Gastrocnemius medialis (tissue), 4 donors: Measurements from ENCODE around the gene DNM3. TPM values are rescaled to one million over a fixed set of nuclear protein-coding genes. Genes with fewer than 3 reads are reported as not detected.
"Not testable (repeated sequence)": the region's sequence is repeated elsewhere in the genome, so short reads cannot be mapped to it uniquely, and the experiment has no call there.

ENCODE experiments used
- ATAC-seq, 2 donors: fragments of 150-250 bp; one replicate each; pipeline ENCODE4 v1.9.1; 2016
- DNase-seq, 2 donors: peaks; one replicate each; pipeline ENCODE4 v3.0.0-alpha.2; 2019
- H3K27ac ChIP-seq, 4 donors: fragments of 200-600 bp; sonication (generic); 1 replicate in 1 of 4; 2 replicates in 3 of 4; pipeline ENCODE4 v1.5.1; 2016 to 2018; ENCODE audit warnings: mild to moderate bottlenecking in 2 of 4, moderate library complexity in 1 of 4
- H3K27me3 ChIP-seq, 3 donors: fragments of 200-600 bp; sonication (generic) in 2 of 3; 1 replicate in 1 of 3; 2 replicates in 2 of 3; pipeline versions ENCODE4 v1.5.1 to v1.6.0; 2016 to 2019; ENCODE audit warnings: mild to moderate bottlenecking in 1 of 3, moderate library complexity in 1 of 3
- H3K36me3 ChIP-seq, 2 donors: fragments of 200-600 bp; sonication (generic) in 1 of 2; one replicate each; pipeline ENCODE4 v1.5.1; 2017 to 2018
- H3K4me1 ChIP-seq, 2 donors: fragments of 200-600 bp; sonication (generic) in 1 of 2; one replicate each; pipeline ENCODE4 v1.5.1; 2016 to 2017; ENCODE audit warnings: mild to moderate bottlenecking in 2 of 2
- H3K4me3 ChIP-seq, 4 donors: fragments of 200-600 bp; sonication (generic) in 3 of 4; 1 replicate in 1 of 4; 2 replicates in 3 of 4; pipeline ENCODE4 v1.5.1; 2016 to 2019; ENCODE audit warnings: mild to moderate bottlenecking in 2 of 4
- H3K9me3 ChIP-seq, 3 donors: fragments of 200-600 bp; sonication (generic) in 2 of 3; 1 replicate in 1 of 3; 2 replicates in 2 of 3; pipeline ENCODE4 v1.5.1; 2016 to 2019
- POLR2A ChIP-seq, 2 donors: fragments of 450-650 bp; IDR thresholded peaks; one replicate each; pipeline ENCODE4 v1.6.1; 2017; ENCODE audit warnings: antibody characterized with exemption in 2 of 2, mild to moderate bottlenecking in 2 of 2, moderate library complexity in 2 of 2
- in situ Hi-C, 4 donors: fragments of 200-750 bp; cut with MboI; loops; one replicate each; pipeline versions ENCODE4 v1.15.0 to v1.8.0; 2017; ENCODE audit warnings: low sequenced_read_pairs in 4 of 4
- intact Hi-C: fragments of 100-400 bp; cut with DNase I; formaldehyde crosslinking; loops from one replicate; pipeline ENCODE4 v1.15.1; 2023; ENCODE audit warnings: low total_unique reads
- total RNA-seq, 4 donors: library from RNA; depleted of rRNA; stranded (reverse); fragments of >200 nt; gene quantifications; one replicate each; pipeline versions ENCODE4 v1.1.0 to v1.2.3, GENCODE V29; 2016
- TF ChIP-seq, protein P1 (sequence below), 5 experiments: fragments of 450-650 bp in 3 of 5; fragments of 200-600 bp in 2 of 5; sonication (generic) in 2 of 5; IDR thresholded peaks in 4 of 5; conservative IDR thresholded peaks in 1 of 5; 1 replicate in 4 of 5; 2 replicates in 1 of 5; pipeline ENCODE4 v1.5.1; 2016 to 2019; ENCODE audit warnings: antibody characterized with exemption in 5 of 5, mild to moderate bottlenecking in 3 of 5, moderate library complexity in 3 of 5

Gene DNM3
- total RNA-seq, 4 donors from 2014 or later, result 0.35 to 1.6 (median 1.1) TPM

DNA sequence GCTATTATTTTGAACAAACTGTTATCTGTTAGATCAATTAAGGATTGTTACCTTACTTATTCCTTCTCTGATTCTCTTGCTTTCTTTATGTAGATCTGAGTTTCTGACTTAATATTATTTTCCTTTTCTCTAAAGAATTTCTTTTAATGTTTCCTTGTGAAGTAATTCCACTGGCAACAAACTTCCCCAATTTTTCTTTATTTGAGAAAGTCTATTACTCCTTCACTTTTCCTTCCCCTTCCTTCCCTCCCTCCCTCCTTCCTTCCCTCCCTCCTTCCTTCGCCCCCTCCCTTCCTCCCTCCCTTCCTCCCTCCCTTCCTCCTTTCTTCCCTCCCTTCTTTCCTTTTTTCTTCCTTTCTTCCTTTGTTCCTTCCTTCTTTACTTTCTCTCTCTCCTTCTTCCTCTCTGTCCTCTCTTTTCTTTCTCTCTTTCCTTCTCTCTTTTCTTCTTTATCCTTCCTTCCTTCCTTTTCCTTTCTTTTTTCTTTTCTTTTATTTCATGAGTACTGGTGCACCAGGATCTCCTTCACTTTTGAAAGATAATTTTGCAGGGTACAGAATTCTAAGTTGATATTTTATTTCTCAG, 177.5 kb downstream of the DNM3 start:
- H3K4me1 ChIP-seq, result no peaks in the 10 kb centered on the region
- no peak overlapping the region for H3K27ac ChIP-seq
- TF ChIP-seq, protein P1, sequence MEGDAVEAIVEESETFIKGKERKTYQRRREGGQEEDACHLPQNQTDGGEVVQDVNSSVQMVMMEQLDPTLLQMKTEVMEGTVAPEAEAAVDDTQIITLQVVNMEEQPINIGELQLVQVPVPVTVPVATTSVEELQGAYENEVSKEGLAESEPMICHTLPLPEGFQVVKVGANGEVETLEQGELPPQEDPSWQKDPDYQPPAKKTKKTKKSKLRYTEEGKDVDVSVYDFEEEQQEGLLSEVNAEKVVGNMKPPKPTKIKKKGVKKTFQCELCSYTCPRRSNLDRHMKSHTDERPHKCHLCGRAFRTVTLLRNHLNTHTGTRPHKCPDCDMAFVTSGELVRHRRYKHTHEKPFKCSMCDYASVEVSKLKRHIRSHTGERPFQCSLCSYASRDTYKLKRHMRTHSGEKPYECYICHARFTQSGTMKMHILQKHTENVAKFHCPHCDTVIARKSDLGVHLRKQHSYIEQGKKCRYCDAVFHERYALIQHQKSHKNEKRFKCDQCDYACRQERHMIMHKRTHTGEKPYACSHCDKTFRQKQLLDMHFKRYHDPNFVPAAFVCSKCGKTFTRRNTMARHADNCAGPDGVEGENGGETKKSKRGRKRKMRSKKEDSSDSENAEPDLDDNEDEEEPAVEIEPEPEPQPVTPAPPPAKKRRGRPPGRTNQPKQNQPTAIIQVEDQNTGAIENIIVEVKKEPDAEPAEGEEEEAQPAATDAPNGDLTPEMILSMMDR (IDR thresholded peaks at IDR 0.05 in 4 of 5, conservative IDR thresholded peaks at IDR 0.05 in 1 of 5), result no peak
- TF ChIP-seq POLR2A (IDR thresholded peaks at IDR 0.05), result no peak
- in situ Hi-C loops (loop anchor here in 2 of 4 donors (25.0 kb wide), 1 partner anchor 393 kb away; the partner anchor contains the start of gene C1orf105 (in 2 of the 2)), intact Hi-C loops (no loop called here)
- H3K36me3 ChIP-seq, result no peaks in the 10 kb centered on the region
- DNase-seq (no peak), ATAC-seq (no peak)
- no peaks in the 10 kb centered on the region for H3K27me3 ChIP-seq
- H3K4me3 ChIP-seq, result no peak overlapping the region
- no peaks in the 10 kb centered on the region for H3K9me3 ChIP-seq

DNA sequence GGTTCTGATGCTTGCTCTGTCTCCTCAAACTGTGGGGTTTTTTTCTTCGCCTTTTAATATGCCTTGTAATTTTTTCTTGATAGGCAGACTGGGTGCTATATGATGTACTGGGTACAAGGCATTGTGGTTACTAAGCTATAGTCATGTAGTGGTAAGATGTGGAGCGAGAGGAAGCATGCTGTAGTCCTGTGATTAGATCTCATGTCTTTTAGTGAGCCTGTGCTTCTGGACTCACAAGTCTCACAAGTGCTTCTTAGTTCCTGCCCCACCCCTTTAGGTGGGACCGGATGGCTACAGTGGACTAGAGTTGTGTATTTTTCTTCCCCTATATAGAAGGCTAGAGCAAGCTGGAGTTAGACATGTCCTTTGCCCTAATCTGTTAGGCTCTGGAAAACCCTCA, 178.7 kb downstream of the DNM3 start:
- Histone ChIP-seq H3K4me3 (no peak overlapping the region), H3K9me3 (no peaks in the 10 kb centered on the region), H3K36me3 (no peaks in the 10 kb centered on the region), H3K27ac (no peak overlapping the region), H3K4me1 (no peaks in the 10 kb centered on the region), H3K27me3 (no peaks in the 10 kb centered on the region)
- no peak for DNase-seq
- no peak for ATAC-seq
- in situ Hi-C loops (loop anchor here in 2 of 4 donors (25.0 kb wide), 1 partner anchor 392 kb away; the partner anchor contains the start of gene C1orf105 (in 2 of the 2)), intact Hi-C loops (no loop called here)
- TF ChIP-seq, protein P1 (IDR thresholded peaks at IDR 0.05 in 4 of 5, conservative IDR thresholded peaks at IDR 0.05 in 1 of 5), result no peak
- TF ChIP-seq POLR2A (IDR thresholded peaks at IDR 0.05), result no peak

- H3K27ac ChIP-seq, result no peak overlapping the region
- ATAC-seq (no peak), DNase-seq (no peak)
- TF ChIP-seq, protein P1 (IDR thresholded peaks at IDR 0.05 in 4 of 5, conservative IDR thresholded peaks at IDR 0.05 in 1 of 5), result no peak
- no peak for TF ChIP-seq POLR2A (IDR thresholded peaks at IDR 0.05)
- in situ Hi-C loops, result loop anchor here in 2 of 4 donors (25.0 kb wide), 1 partner anchor 388 kb away; the partner anchor contains the start of gene C1orf105 (in 2 of the 2)
- H3K27me3 ChIP-seq, result no peaks in the 10 kb centered on the region
- no peaks in the 10 kb centered on the region for H3K36me3 ChIP-seq
- intact Hi-C loops, result no loop called here
- no peaks in the 10 kb centered on the region for H3K4me1 ChIP-seq
- no peaks in the 10 kb centered on the region for H3K9me3 ChIP-seq
- no peak overlapping the region for H3K4me3 ChIP-seq
These were observed 183.2 kb downstream of the DNM3 start for GRCh38 chr1:172024516-172024915.

DNA sequence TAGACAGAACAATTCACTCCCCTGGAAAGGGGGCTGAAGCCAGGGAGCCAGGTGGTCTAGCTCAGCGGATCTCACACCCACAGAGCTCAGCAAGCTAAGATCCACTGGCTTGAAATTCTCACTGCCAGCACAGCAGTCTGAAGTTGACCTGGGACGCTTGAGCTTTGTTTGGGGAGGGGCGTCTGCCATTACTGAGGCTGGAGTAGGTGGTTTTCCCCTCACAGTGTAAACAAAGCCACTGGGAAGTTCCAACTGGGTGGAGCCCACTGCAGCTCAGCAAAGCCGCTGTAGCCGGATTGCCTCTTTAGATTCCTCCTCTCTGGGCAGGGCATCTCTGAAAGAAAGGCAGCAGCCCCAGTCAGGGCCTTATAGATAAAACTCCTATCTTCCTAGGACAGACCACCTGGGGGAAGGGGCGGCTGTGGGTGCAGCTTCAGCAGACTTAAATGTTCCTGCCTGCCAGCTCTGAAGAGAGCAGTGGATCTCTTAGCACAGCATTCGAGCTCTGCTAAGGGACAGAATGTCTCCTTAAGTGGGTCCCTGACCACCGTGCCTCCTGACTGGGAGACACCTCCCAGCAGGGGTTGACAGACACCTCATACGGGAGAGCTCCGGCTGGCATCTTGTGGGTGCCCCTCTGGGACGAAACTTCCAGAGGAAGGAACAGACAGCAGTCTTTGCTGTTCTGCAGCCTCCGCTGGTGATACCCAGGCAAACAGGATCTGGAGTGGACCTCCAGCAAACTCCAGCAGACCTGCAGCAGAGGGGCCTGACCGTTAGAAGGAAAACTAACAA, 183.8 kb downstream of the DNM3 start:
- H3K36me3 ChIP-seq, DNase-seq, H3K27me3 ChIP-seq, H3K4me1 ChIP-seq, H3K9me3 ChIP-seq, ATAC-seq, H3K27ac ChIP-seq, H3K4me3 ChIP-seq, intact Hi-C loops: not testable (repeated sequence)
- in situ Hi-C loops, result loop anchor here in 2 of 4 donors (25.0 kb wide), 1 partner anchor 387 kb away; the partner anchor contains the start of gene C1orf105 (in 2 of the 2)

DNA sequence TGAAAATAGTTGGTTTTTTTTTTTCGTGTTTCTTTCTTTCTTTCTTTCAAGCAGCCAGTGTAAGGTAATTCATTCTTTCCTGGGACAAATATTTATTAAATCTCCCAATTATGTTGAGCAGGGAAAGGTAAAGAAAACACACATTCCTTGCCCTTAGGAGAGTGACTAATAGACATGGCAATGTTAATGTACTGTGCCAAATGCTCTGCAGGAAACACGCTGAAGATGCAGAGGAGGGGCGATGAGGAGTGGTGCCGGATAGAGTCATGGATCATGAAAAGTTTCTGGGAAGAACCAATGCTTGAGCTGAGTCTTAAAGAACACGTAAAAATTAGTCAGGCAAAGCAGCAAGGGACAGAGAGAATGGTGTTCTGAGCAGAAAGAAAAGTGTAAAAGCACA, 199.2 kb downstream of the DNM3 start:
- no peaks in the 10 kb centered on the region for H3K9me3 ChIP-seq
- in situ Hi-C loops, result no loop called here

More for the DNA sequence above, 199.2 kb downstream of the DNM3 start:
- no peak for DNase-seq
- H3K4me3 ChIP-seq, result no peak overlapping the region
- intact Hi-C loops, result no loop called here
- no peaks in the 10 kb centered on the region for H3K4me1 ChIP-seq
- no peaks in the 10 kb centered on the region for H3K27me3 ChIP-seq
- H3K36me3 ChIP-seq, result peaks cover 0 to 4% of the 10 kb centered on the region in 2 donors
- no peak for TF ChIP-seq POLR2A (IDR thresholded peaks at IDR 0.05)
- TF ChIP-seq, protein P1 (IDR thresholded peaks at IDR 0.05 in 4 of 5, conservative IDR thresholded peaks at IDR 0.05 in 1 of 5), result no peak
- no peak for ATAC-seq
- H3K27ac ChIP-seq, result no peak overlapping the region
